Activated CD4-positive, alpha-beta T cell treated with anti-CD3 and anti-CD28 coated beads, Interleukin-2, amount 50 U/mL, for 24 hours (primary cell): ENCODE results near the gene COQ10A.
A peak's percentile ranks its signal among the peaks of the same experiment; 100 is the strongest.
"Not testable (repeated sequence)": the region's sequence is repeated elsewhere in the genome, so short reads cannot be mapped to it uniquely, and the experiment has no call there.

Experiments used
- DNase-seq, 2 donors: peaks; one replicate each; pipeline ENCODE4 v3.0.0-alpha.2; 2020; ENCODE audit warnings: low read depth in 1 of 2, low spot score in 1 of 2

Gene COQ10A

DNA sequence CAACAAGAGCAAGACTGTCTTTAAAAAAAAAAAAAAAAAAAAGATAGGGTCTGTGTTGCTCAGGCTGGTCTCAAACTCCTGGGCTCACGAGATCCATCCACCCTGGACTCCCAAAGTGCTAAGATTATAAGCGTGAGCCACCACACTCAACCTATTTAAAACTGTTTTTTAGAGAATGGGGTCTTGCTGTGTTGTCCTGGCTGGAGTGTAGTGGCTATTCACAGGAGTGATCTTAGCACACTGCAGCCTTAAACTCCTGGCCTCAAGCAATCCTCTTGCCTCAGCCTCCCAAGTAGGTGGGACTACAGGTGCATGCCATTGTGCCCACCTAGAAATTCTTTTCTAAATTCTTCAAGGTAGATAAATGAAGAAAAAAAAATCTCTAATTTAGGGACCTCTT is 7.6 kb downstream of the COQ10A start:
- DNase-seq = no peak

DNA sequence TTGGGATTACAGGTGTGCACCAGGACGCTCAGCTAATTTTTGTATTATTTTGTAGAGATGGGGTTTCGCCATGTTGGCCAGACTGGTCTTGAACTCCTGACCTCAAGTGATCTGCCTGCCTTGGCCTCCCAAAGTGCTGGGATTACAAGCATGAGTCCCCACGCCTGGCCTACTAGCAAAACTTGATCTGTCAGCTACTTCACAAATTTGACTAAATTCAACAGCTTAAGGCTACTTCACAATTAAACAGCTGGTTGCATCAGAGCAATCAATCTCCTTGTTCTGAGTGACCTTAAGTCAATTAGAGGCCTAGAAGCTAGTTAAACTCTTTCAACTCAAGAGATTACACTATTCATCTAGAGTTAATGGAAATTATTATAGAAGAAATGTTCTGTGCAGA is 12.2 kb downstream of the COQ10A start:
- DNase-seq = no peak

DNA sequence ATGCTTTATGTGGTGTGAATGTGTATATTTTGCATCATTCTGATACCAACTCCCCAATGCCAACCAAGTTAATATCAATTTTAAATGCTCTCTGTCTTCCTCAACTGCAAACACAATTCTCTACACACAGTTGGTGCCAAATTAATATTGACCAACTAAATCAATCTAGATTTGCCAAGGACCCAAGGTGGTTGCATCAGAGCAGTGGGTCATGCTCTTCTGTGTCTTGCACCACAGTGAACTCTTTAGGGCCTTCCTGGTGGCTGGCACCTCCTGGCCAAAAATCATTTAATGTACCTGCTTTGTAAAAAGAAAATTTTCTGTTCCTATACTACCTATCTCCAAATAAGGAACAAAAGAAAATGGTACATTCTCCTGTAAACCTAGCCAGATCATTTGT is 14.1 kb downstream of the COQ10A start:
- DNase-seq = no peak

DNA sequence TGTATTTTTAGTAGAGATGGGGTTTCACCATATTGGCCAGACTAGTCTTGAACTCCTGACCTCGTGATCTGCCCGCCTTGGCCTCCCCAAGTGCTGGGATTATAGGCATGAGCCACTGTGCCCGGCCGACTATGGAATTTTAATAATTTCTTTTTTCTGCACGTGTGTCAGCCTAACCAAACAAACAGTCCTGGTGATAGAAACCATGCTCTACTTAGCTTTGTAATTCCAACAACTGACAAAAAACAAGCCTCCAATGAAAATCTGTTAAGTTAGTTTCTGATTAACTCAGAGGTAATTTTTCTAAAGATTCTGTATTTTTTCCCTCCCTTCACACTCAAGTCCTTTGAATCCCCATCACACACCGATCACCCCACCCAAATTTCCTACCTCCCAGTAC is 15.3 kb downstream of the COQ10A start:
- DNase-seq = no peak

DNA sequence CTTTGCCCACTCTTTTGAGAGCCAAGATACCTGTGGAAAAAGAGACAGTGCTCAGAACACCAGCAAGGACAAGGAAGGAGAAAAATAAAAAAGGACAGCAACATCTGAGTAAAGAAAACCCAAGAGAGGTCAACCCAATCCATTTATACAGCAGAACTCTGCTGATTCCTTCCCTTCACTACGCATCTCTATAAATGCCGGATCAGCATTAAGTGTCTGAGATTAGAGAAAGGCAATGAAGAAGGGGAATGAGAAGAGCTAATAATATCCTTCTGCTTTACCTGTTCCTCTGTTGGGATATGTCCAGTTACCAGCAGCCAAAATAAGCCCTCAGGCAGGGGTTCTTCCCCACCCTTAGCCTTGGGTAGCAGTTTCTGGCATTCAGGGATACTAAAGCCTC is 15.8 kb downstream of the COQ10A start:
- no peak for DNase-seq

DNA sequence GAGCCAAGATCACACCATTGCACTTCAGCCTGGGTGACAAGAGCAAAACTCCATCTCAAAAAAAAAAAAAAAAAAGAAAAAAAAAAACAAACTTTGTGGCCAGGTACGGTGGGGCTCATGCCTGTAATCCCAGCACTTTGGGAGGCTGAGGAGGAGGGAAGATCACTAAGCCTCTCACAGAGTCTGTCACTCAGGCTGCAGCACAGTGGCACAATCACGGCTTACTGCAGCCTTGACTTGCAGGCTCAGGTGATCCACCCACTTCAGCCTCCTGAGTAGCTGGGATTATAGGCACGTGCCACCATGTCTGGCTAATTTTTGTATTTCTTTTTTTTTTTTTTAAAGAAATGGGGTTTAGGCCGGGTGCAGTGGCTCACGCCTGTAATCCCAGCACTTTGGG is 17.5 kb downstream of the COQ10A start:
- not testable (repeated sequence) for DNase-seq

DNA sequence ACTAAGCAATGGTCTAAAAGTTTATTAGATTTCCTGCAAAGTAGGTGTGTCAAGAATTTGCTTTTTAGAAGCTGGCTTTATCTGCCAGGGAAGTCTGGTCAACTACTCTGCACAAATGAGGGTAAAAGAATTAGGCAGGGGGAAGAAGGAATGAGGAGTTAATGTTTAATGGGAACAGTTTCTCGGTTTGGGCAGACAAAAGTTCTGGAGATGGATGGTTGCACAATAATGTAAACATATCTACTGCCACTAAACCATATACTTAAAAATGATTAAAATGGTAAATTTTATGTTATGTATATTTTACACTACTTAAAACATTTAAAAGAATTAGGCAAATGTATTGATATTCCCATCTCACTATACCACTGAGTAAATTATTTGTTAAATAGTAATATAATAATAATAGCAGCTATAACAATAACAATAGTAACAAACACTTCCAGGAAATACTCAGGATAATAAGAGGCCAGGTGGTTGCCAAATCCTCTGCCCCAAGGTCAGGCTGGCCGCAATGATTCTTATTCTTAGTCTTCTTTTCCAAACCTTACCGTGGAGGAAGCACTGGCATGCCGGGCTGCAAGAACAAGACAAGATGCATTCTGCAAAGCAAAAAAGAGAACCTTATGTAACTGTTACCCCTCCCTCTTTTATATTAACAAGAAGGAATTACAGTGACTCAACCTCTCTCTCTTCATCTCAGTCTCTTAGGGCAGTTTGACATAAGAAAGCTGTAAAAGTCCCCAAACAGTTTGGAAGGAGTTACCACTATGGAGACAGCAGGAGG is 19.5 kb downstream of the COQ10A start:
- DNase-seq = no peak

DNA sequence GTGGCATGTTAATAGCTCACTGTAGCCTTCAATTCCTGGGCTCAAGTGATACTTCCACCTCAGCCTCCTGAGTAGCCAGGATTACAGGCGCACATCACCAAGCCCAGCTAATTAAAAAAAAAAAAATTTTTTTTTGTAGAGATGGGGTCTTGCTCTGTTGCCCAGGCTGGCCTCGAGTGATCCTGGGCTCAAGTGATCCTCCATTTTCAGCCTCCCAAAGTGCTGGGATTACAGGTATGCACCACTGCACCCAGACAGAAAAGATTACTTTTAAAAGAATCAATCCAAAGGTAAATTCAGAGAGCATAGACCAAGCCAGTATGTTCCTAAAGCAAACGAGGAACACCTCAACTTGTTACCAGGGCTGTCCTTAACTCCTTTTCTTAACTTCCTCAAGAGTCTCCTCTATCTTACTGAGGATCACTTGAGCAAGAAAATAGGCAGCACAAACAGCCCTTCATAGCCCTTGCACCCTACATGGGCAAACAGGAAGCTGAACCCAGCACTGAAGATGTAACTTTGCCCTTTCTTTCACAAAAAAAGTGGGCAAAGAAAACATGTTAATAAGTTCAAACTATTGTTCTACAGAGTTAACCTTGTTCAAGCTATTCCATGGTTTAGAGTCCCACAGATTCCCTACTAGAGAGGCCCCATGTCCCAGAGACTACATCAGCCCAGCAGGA is 22.1 kb downstream of the COQ10A start:
- no peak for DNase-seq

DNA sequence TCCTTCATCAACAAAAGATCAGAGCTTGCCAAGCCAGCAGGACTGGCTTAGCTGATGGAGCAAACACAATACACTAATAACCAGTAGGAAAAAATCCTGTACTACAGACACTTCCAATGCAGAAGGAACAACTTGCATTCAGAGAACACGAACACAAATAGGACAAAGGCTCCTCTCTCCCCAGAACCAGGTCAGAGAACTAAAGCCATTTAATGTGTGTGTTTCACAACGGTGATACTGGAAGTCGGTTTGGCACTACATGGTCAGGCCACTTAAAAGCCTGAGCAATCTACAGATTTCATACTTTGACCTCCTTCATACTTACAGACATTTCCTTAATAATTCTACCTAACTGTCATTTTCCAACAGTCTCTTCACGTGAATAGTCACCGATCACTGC is 27.1 kb downstream of the COQ10A start:
- DNase-seq = no peak

DNA sequence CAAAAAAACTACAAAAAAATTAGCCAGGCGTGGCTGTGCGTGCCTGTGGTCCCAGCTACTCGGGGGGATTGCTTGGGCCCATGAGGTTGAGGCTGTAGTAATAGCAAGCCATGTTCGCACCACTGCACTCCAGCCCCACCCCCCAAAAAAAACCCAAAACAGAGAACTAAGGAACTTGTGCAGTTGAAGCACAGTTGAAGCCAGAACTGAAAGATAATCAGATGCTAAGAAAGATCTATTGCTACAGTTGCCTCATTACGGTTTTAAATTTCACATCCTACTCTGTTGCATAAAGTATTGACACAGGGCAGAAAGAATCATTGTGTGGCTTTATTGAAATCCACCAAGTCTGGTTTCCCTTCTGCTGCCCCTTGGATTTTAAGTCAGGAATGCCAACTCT is 29.6 kb downstream of the COQ10A start:
- DNase-seq = no peak

DNA sequence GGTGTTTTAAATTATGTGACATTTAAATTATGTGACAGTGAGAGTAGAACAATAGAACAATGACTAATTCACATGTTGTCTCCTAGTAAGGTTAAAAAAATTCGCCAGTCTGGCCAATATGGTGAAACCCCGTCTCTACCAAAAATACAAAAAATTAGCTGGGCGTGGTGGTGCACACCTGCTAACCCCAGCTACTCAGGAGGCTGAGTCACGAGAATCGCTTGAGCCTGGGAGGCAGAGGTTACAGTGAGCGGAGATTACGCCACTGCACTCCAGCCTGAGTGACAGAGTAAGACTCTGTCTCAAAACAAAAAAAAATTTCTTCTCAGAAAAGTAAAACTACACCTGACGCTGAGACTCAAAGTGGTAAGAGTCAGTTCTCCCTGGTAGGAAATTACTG is 30.7 kb downstream of the COQ10A start:
- no peak for DNase-seq

DNA sequence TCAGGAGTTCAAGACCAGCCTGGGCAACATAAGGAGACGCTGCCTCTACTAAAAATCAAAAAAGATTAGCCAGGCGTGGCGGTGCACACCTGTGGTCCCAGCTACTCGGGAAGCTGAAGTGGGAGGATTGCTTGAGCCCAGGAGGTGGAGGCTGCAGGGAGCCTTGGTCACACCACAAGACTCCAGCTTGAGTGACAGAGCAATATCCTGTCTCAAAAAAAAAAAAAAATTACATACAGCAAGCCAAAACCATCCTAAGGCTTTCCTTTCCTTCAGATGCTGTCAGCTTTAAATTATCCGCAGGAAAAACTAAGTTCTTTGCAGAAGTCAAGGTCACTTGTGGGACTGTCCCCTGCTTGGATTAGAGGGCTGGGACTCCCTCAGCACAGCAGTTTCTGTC is 32.1 kb downstream of the COQ10A start:
- no peak for DNase-seq

DNA sequence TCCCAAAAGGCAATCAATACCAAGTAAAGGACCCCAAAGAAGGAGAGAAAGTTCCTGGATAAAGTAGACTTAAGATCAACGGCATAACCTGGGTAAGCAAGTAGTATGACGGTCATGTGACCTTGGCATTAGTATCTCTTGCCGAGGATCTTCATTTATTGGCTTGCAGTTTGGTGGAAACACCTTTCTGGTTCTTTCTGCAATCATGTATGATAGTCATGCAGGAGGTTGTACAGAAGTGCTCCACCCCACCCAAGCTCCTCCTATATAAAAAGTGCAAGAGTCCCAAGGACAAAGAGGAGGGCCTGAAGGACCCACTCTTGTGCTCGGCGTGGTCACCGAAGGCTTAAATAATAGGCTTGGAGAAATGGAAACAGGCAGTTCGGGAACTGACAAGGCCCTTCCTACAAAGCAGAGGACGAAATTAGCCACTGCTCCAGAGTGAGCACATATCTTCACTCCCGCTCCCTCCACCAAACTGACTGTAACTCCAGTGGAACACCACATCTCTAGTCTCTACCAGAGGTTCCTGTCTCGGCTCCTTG is 32.6 kb downstream of the COQ10A start:
- no peak for DNase-seq

DNA sequence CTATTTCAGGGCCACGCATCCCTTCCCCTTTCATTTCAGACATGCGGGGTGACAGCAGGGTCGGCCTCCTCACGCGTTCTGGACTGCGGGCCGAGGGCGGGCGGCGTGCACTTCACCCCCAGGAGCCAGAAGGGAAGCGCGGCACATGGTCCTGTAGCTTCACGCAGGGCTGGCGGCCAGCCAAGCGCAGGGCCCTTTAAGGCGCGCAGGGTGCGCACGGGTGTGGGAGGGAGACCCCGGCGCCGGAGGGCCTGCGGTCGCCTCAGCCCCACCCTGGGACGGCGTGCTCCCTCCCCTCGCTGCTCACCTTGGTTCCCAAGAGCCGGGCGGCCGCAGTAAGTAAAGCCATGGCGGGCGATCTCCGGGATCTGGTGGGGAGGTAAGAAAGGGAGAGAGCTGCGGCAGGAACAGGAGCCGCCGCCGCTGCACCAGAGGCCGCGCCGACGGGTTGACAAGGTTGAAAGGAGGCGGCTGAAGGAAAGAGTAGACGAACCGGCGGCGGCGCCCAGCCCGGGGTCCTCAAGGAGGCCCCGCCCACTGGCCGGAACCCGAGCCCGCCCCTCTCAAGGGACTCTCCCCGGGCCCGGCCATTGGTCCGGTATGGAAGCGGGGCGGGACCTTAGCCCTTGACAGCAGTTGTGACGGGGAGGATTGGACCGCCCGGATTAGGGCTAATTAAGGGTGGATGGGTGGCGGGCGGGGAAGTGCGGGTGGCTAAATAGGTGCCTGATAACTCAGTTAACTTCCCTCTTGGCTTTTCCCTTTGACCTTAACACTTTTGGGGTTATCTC is 33.3 kb downstream of the COQ10A start, which contains the start of gene CS:
TSS of gene CS (minus strand) at position 478 of the 791 bp plus-strand sequence. CDS start at position 349, 129 bp downstream.
- peak; percentile 93 to 98 for DNase-seq

DNA sequence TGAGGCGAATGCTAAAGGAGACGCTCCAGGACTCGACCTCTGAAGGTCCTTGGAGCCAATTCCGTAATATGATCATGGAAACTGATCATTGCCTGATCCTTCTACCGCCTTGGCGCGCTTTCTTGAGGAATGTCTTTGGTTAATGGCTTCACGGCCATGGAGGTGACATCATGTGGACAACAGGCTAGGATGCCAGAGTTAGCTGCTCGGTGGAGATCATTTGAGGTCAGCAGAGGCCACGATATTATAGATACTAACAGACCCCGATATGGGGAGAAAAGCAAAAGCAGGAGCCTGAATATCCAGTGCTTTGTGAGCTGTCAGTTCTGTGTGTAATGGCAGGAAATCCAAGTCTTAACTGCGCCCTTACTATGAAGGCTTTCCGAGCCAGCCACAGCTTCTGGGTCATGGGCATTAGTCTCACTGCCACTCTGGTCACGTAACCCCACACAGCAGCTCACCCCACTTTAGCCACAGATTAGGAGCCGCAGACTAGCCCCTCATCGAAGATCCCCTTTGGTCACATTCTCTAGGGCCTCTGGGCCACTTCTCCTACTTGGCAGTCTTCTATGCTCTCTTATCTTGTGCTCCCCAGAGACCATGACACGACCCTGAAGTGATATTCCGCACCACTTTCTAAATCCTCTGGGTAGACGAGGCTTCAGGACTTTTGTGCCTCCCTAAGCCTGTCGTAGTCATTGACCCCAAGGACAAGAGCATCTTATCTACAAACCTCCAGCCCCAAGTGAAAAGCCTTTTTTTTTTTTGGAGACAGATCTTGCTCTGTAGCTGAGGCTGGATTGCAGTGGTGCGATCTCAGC is 34.1 kb downstream of the COQ10A start:
- no peak for DNase-seq

DNA sequence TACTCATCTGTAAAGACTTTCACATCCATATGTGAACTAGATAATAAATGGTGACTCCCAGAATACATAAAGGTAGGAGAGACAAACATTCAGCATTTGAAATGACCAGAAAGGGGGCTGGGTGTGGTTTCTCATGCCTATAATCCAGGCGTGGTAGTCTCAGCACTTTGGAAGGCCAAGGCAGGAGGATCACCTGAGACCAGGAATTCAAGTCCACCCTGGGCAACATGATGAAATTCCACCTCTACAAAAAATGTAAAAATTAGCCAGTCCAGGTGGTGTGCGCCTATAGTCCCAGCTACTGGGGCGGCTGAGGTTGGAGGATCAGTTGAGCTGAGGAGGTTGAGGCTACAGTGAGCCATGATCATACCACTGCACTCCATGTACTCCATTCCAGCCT is 37.5 kb downstream of the COQ10A start:
- DNase-seq = no peak

DNA sequence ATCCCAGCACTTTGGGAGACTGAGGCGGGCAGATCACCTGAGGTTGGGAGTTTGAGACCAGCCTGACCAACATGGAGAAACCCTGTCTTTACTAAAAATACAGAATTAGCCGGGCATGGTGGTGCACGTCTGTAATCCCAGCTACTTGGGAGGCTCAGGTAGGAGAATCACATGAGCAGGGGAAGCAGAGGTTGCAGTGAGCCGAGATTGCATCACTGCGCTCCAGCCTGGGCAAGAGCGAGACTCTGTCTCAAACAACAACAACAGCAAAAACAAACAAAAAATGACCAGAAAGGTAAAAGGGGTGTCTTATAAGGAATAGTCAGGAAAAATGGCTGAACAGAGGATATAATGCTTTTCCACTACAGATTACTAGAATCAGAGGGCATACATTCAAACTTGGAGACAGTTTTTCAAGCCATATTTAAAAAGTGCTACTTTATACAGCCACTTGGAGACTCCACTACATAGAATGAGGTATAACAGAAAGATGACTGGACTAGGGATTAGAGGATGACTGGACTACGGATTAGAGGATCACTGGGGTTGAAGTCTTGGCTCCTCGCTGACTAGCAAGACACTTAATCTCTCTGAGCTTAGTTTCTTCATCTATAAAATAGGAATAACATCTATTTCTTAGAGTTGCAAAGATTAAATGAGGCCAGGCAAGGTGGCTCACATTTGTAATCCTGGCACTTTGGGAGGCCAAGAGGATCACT is 38.3 kb downstream of the COQ10A start:
- DNase-seq = no peak

DNA sequence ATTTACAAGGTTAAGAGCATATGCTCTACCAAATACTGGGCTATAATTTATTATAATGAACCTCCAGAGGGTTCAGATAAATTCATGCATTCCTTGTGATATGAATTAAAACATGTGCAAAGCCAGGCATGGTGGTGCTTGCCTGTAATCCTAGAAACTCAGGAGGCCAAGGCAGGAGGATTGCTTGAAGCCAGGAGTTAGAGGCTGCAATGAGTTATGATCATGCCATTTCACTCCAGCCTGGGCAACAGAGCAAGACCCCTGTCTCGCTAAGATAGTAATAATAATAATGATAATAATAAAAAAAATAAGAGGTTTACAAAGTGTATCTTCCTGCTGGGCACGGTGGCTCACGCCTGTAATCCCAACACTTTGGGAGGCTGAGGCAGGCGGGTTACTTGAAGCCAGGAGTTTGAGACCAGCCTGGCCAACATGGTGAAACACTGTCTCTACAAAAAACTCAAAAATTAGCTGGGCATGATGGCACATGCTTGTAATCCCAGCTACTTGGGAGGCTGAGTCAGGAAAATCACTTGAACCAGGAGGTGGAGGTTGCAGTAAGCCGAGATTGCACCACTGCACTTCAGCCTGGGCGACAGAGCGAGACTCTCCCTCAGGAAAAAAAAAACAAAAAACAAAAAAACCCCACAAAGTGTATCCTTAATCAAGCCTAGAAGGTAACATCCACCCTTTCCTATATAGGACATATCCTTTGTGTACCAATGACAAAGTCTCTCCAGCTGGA is 40.7 kb downstream of the COQ10A start:
- DNase-seq = no peak

DNA sequence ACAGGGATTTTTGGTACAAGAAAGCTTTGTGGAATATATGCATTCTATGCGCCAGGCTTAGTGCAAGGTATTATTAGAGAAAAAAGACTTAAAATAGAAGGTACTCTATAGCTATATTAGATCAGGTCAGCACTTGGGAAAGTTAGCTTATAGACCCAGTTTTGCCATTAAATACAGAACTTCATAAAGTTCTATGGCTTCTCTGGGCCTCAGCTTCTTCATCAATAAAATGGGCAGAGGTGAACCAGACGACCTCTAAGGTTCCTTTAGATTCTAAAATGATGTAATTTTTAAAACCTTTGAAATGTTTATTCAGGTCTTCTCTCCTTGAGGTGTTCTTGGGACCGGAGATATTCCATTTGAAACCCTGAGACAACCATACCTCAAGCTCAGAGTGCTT is 42.0 kb downstream of the COQ10A start:
- DNase-seq = no peak
